ENCODE results near the gene CDC25B.

DNA sequence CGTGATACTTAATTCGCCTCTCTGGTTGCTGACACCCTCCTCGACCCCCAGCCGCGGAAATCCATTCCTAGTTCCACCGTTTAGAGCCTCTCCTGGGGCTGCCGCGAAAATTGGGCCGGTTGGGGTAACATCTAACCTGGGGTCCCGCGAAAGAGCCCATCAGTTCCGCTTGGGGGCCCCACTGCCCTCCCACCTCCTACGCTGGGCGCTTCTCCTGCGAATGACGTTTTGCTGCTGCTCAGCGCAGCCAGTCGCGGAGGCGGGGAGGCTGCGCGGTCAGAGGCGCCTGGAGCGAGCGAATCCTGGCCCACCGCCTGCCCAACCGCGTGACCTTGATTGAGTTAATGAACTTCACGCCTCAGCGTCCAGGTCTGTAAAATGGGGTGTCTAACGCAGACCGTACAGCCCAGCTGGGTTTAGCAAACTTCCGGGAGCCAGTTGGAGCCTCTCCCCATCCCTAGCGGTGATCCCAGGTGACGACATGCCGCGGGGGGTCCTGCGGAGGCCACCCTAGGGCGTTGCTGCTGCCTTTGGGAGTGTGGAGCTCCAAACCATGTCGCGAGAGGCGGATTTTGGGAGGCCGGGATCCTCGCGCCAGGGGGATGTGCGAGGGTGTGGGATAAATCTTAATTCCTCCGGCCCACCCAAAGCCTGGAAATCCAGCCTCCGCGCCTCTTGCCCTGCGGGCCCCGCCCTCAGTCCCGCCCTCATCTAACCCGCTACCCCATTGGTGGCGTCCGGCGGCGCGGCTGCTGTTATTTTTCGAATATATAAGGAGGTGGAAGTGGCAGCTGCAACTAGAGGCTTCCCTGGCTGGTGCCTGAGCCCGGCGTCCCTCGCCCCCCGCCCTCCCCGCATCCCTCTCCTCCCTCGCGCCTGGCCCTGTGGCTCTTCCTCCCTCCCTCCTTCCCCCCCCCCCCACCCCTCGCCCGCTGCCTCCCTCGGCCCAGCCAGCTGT is at the start of gene CDC25B:
- TF ChIP-seq MYC (IDR thresholded peaks at IDR 0.05; ENCODE audit: low read depth, low read length) (peak; percentile 75), CTCF (IDR thresholded peaks at IDR 0.05; ENCODE audit: low read depth, low read length) (peak; percentile 23)
- TF ChIP-seq, protein P1, sequence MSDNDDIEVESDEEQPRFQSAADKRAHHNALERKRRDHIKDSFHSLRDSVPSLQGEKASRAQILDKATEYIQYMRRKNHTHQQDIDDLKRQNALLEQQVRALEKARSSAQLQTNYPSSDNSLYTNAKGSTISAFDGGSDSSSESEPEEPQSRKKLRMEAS (IDR thresholded peaks at IDR 0.05; ENCODE audit: low read depth, low read length): peak; percentile 90

Data from NB4 (cell line).